OCI-LY7 (cell line): Measurements from ENCODE around the gene FAM120A. TPM values are rescaled to one million over a fixed set of nuclear protein-coding genes. Genes with fewer than 3 reads are reported as not detected.

ENCODE experiments used
- BruUV-seq: library from RNA; stranded (reverse); fragments of 400-500 nt; replicated peaks from 2 replicates; lab custom pipeline; 2021; lab: Mats Ljungman, UMichigan
- CTCF ChIA-PET: fragments of 300-600 bp; sonication (Branson Sonifier 250); formaldehyde crosslinking; loops from one replicate; lab custom pipeline; 2022; ENCODE audit warnings: antibody characterized with exemption; ENCODE audit not compliant: unreplicated experiment; lab: Charles Lee
- POLR2A ChIA-PET: fragments of 300-600 bp; sonication (Branson Sonifier 250); formaldehyde crosslinking; loops from one replicate; lab custom pipeline; 2022; ENCODE audit warnings: antibody characterized with exemption; lab: Charles Lee
- DNase-seq: peaks from one replicate; pipeline ENCODE4 v3.0.0-alpha.2; 2015; ENCODE audit warnings: low spot score
- H2AFZ ChIP-seq: fragments of 200-600 bp; sonication (generic), shearing (Covaris generic); 2 replicates; pipeline ENCODE4 v1.6.1; 2014; ENCODE audit warnings: mild to moderate bottlenecking, antibody characterized with exemption, low read length, moderate library complexity
- H3K27ac ChIP-seq: fragments of 200-600 bp; sonication (generic); 2 replicates; pipeline ENCODE4 v1.5.1; 2014; ENCODE audit warnings: mixed run types, low read depth, mild to moderate bottlenecking, moderate library complexity, low read length, inconsistent platforms; ENCODE audit not compliant: poor library complexity, severe bottlenecking
- H3K36me3 ChIP-seq: fragments of 200-600 bp; sonication (generic); 2 replicates; pipeline ENCODE4 v1.6.1; 2014; ENCODE audit warnings: mild to moderate bottlenecking, antibody characterized with exemption, low read length, moderate library complexity, mixed read lengths; ENCODE audit not compliant: insufficient read depth
- H3K4me1 ChIP-seq: fragments of 200-600 bp; sonication (generic); 2 replicates; pipeline ENCODE4 v1.5.1; 2014; ENCODE audit warnings: mild to moderate bottlenecking, low read length; ENCODE audit not compliant: insufficient read depth, poor library complexity, severe bottlenecking
- H3K4me2 ChIP-seq: fragments of 200-600 bp; sonication (generic); 2 replicates; pipeline ENCODE4 v1.6.1; 2014; ENCODE audit warnings: mild to moderate bottlenecking, low read length
- H3K4me3 ChIP-seq: fragments of 200-600 bp; sonication (generic); 2 replicates; pipeline ENCODE4 v1.5.1; 2014; ENCODE audit warnings: mild to moderate bottlenecking, low read depth, low read length; ENCODE audit not compliant: poor library complexity, severe bottlenecking
- H3K79me2 ChIP-seq: fragments of 200-600 bp; sonication (generic); 2 replicates; pipeline ENCODE4 v1.6.1; 2016; ENCODE audit warnings: low read depth, mild to moderate bottlenecking, low read length, moderate library complexity, mixed read lengths; ENCODE audit not compliant: insufficient read depth
- H3K9me2 ChIP-seq: fragments of 200-600 bp; sonication (generic); 2 replicates; pipeline ENCODE4 v1.6.1; 2016; ENCODE audit warnings: mild to moderate bottlenecking, low read length, mixed read lengths; ENCODE audit not compliant: insufficient read depth
- H3K9me3 ChIP-seq: fragments of 200-600 bp; sonication (generic); 2 replicates; pipeline ENCODE4 v1.6.1; 2014; ENCODE audit warnings: mild to moderate bottlenecking, mixed run types, low read length, mixed read lengths
- H4K20me1 ChIP-seq: fragments of 200-600 bp; sonication (generic); 2 replicates; pipeline ENCODE4 v1.6.1; 2014; ENCODE audit warnings: mild to moderate bottlenecking, antibody characterized with exemption, low read length, moderate library complexity, mixed read lengths; ENCODE audit not compliant: insufficient read depth
- EZH2phosphoT487 ChIP-seq: fragments of 200-600 bp; sonication (generic); IDR thresholded peaks from 2 replicates; pipeline ENCODE4 v1.6.1; 2018; ENCODE audit warnings: low read depth, borderline replicate concordance, mild to moderate bottlenecking, mixed run types, antibody characterized with exemption, low read length, moderate library complexity, mixed read lengths
- intact Hi-C: fragments of 100-400 bp; cut with micrococcal nuclease; formaldehyde crosslinking; loops from one replicate; pipeline ENCODE4 v1.10.0; 2022; ENCODE audit not compliant: unreplicated experiment
- total RNA-seq, 2 experiments: library from RNA; depleted of rRNA in 1 of 2; stranded (reverse); fragments of >200 nt in 1 of 2; shearing (Covaris generic) in 1 of 2; gene quantifications; 2 replicates each; pipeline ENCODE4 v1.2.3, GENCODE V29; 2014 to 2022
- TF ChIP-seq, protein P1 (sequence below): fragments of 200-600 bp; sonication (generic); conservative IDR thresholded peaks from 2 replicates; pipeline ENCODE4 v1.5.1; 2014; ENCODE audit warnings: mild to moderate bottlenecking, antibody characterized with exemption, low read length, moderate library complexity, mixed read lengths

FAM120A gene
- total RNA-seq, 2 experiments from 2014 or later, result 81.9 to 104 TPM

GRCh38 chr9:93567271-93567959 is 115.9 kb downstream of the FAM120A start:
- Histone ChIP-seq H3K9me2 (no peaks in the 10 kb centered on the region), H3K9me3 (peaks cover 6% of the 10 kb centered on the region; the same call in 1 of the 2 replicates), H3K79me2 (no peaks in the 10 kb centered on the region), H3K4me3 (peak overlapping the region; percentile 70), H2AFZ (no peak overlapping the region), H3K36me3 (peaks cover 45% of the 10 kb centered on the region), H3K4me2 (peak overlapping the region; percentile 84), H4K20me1 (no peaks in the 10 kb centered on the region), H3K4me1 (peaks cover 23% of the 10 kb centered on the region), H3K27ac (peak overlapping the region; percentile 70)
- intact Hi-C loops, result loop anchor here (2.0 to 10.0 kb wide), 3 partner anchors 253 to 463 kb away; no protein-coding TSS in a partner anchor
- CTCF ChIA-PET, result no interaction called here
- TF ChIP-seq EZH2phosphoT487, result no peak
- TF ChIP-seq, protein P1, sequence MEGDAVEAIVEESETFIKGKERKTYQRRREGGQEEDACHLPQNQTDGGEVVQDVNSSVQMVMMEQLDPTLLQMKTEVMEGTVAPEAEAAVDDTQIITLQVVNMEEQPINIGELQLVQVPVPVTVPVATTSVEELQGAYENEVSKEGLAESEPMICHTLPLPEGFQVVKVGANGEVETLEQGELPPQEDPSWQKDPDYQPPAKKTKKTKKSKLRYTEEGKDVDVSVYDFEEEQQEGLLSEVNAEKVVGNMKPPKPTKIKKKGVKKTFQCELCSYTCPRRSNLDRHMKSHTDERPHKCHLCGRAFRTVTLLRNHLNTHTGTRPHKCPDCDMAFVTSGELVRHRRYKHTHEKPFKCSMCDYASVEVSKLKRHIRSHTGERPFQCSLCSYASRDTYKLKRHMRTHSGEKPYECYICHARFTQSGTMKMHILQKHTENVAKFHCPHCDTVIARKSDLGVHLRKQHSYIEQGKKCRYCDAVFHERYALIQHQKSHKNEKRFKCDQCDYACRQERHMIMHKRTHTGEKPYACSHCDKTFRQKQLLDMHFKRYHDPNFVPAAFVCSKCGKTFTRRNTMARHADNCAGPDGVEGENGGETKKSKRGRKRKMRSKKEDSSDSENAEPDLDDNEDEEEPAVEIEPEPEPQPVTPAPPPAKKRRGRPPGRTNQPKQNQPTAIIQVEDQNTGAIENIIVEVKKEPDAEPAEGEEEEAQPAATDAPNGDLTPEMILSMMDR, result no peak
- peak; percentile 22 for DNase-seq
- no TSS peak for BruUV-seq
- POLR2A ChIA-PET, result interaction anchor here (1.7 to 1.9 kb wide), 2 partner anchors 110 to 113 kb away, joined by 5 to 8 read pairs; no protein-coding TSS in a partner anchor

- Histone ChIP-seq H4K20me1 (no peaks in the 10 kb centered on the region), H3K27ac (no peak overlapping the region), H3K4me3 (no peak overlapping the region), H3K79me2 (no peaks in the 10 kb centered on the region), H3K36me3 (peaks cover 38% of the 10 kb centered on the region), H3K9me3 (peaks cover 6% of the 10 kb centered on the region; the same call in 1 of the 2 replicates), H2AFZ (no peak overlapping the region), H3K4me1 (peaks cover 23% of the 10 kb centered on the region), H3K9me2 (no peaks in the 10 kb centered on the region), H3K4me2 (no peak overlapping the region)
- ChIA-PET CTCF (no interaction called here), POLR2A (no interaction called here)
- intact Hi-C loops, result loop anchor here (10.0 kb wide), 2 partner anchors 253 to 463 kb away; no protein-coding TSS in a partner anchor
- BruUV-seq, result no TSS peak
- DNase-seq, result no peak
- no peak for TF ChIP-seq EZH2phosphoT487
- TF ChIP-seq, protein P1, result no peak
Measured at GRCh38 chr9:93568169-93568568, 116.7 kb downstream of the FAM120A start.
